Measurements from ENCODE around the gene CUL2. TPM values are rescaled to one million over a fixed set of nuclear protein-coding genes. Genes with fewer than 3 reads are reported as not detected.

CUL2 gene
- total RNA-seq, 1 experiment from 2014 or later = 36.1 TPM

DNA sequence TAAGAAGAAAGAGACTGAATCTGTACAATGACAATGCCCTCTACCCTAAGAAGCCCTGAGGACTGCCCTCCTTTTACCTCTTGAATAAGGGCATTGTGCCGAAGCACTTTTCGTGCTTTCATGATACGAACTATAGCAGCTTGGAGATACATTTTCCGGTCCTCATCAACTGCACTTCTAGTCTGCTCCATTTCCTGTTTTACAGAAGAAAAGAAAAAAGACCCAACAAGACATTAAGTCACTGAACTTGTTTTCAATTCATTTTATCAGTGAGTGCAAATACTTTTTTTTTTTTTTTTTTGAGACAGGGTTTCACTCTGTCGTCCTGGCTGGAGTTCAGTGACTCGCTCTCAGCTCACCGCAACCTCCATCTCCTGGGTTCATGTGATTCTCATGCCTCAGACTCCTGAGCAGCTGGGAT, 78.4 kb downstream of the CUL2 start:
- H3K27ac ChIP-seq (ENCODE audit: low read depth, low read length) = no peak overlapping the region
- H3K4me3 ChIP-seq (replicated peaks in 1 of 2; ENCODE audit: low read depth in 1 of 2, low read length in 2 of 2) = no peak overlapping the region
- ATAC-seq = no peak
- no peaks in the 10 kb centered on the region for H3K27me3 ChIP-seq (ENCODE audit: insufficient read depth, low read length)
- no peaks in the 10 kb centered on the region for H3K9me3 ChIP-seq (ENCODE audit: control insufficient read depth in 1 of 2, insufficient read depth in 1 of 2, low read depth in 1 of 2, low read length in 2 of 2)
- no peak overlapping the region for H2AFZ ChIP-seq (ENCODE audit: low read depth, low read length, poor library complexity, severe bottlenecking)
- no peaks in the 10 kb centered on the region for H3K9me2 ChIP-seq (ENCODE audit: insufficient read depth)
- H3K4me2 ChIP-seq (ENCODE audit: low read length) = no peak overlapping the region
- ChIA-PET RAD21 (ENCODE audit: low non-redundant PET in 1 of 2, low total read pairs in 2 of 2, uncharacterized antibody in 2 of 2, unreplicated experiment in 2 of 2) (no interaction called here), POLR2A (no interaction called here), CTCF (interaction anchor here (0.7 kb wide), 1 partner anchor 14 kb away, joined by 3 read pairs; no protein-coding TSS in a partner anchor)
- H3K79me2 ChIP-seq (ENCODE audit: insufficient read depth, low read length) = no peaks in the 10 kb centered on the region
- intact Hi-C loops (cut with micrococcal nuclease) = no loop called here
- H4K20me1 ChIP-seq (ENCODE audit: insufficient read depth) = no peaks in the 10 kb centered on the region
- no TSS peak for BruUV-seq (replicated peaks)
- no peak for DNase-seq (ENCODE audit: low read depth, low spot score)
- TF ChIP-seq, protein P1, sequence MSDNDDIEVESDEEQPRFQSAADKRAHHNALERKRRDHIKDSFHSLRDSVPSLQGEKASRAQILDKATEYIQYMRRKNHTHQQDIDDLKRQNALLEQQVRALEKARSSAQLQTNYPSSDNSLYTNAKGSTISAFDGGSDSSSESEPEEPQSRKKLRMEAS (IDR thresholded peaks at IDR 0.05) = no peak
- TF ChIP-seq ZNF274 (IDR thresholded peaks at IDR 0.05; ENCODE audit: low read depth, low read length) = no peak
- TF ChIP-seq, protein P2, sequence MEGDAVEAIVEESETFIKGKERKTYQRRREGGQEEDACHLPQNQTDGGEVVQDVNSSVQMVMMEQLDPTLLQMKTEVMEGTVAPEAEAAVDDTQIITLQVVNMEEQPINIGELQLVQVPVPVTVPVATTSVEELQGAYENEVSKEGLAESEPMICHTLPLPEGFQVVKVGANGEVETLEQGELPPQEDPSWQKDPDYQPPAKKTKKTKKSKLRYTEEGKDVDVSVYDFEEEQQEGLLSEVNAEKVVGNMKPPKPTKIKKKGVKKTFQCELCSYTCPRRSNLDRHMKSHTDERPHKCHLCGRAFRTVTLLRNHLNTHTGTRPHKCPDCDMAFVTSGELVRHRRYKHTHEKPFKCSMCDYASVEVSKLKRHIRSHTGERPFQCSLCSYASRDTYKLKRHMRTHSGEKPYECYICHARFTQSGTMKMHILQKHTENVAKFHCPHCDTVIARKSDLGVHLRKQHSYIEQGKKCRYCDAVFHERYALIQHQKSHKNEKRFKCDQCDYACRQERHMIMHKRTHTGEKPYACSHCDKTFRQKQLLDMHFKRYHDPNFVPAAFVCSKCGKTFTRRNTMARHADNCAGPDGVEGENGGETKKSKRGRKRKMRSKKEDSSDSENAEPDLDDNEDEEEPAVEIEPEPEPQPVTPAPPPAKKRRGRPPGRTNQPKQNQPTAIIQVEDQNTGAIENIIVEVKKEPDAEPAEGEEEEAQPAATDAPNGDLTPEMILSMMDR (IDR thresholded peaks at IDR 0.05 in 2 of 3, conservative IDR thresholded peaks at IDR 0.05 in 1 of 3; ENCODE audit: borderline replicate concordance in 1 of 3, insufficient read depth in 1 of 3, low read depth in 2 of 3, low read length in 2 of 3) = no peak
- no peak for TF ChIP-seq EGR1 (IDR thresholded peaks at IDR 0.05; ENCODE audit: low read depth)
- TF ChIP-seq EZH2phosphoT487 (IDR thresholded peaks at IDR 0.05; ENCODE audit: borderline replicate concordance) = no peak
- TF ChIP-seq RAD21 (IDR thresholded peaks at IDR 0.05; ENCODE audit: low read depth) = no peak
- TF ChIP-seq CEBPB (IDR thresholded peaks at IDR 0.05; ENCODE audit: low read depth) = no peak
- TF ChIP-seq EZH2 (IDR thresholded peaks at IDR 0.05) = no peak
- peaks cover 4 to 6% of the 10 kb centered on the region in 2 experiments; a peak in 1 of 4 replicates for H3K36me3 ChIP-seq (ENCODE audit: control insufficient read depth in 1 of 2, insufficient read depth in 2 of 2, low read length in 2 of 2)
- no peak overlapping the region for H3K9ac ChIP-seq (ENCODE audit: low read length)
- 0 out of 4 replicates have a peak, but pooled peaks cover 0 to 4% of the 10 kb centered on the region in 2 experiments for H3K4me1 ChIP-seq (ENCODE audit: control insufficient read depth in 1 of 2, insufficient read depth in 2 of 2, low read length in 2 of 2)

Data from HCT116 (cell line).